SK-N-SH (cell line): Measurements from ENCODE around the gene AMDHD2. TPM values are rescaled to one million over a fixed set of nuclear protein-coding genes. Genes with fewer than 3 reads are reported as not detected.

Source experiments
- CTCF ChIA-PET: fragments of 300-600, 350-600 bp; formaldehyde crosslinking; extraction: SDS; loops from one replicate; lab custom pipeline; 2021; lab: Yijun Ruan, JAX
- POLR2A ChIA-PET: fragments of 350-600 bp; sonication (Branson Sonifier 250); formaldehyde crosslinking; extraction: SDS; loops from one replicate; lab custom pipeline; 2020; ENCODE audit warnings: antibody characterized with exemption, inconsistent platforms; lab: Yijun Ruan, JAX
- DNase-seq: peaks from one replicate; pipeline ENCODE4 v3.0.0; 2012
- H2AFZ ChIP-seq: fragments of 200-600 bp; sonication (generic); 2 replicates; pipeline ENCODE4 v1.8.1; 2016; ENCODE audit warnings: antibody characterized with exemption, mild to moderate bottlenecking, low read depth
- H3F3A ChIP-seq: fragments of 200-600 bp; sonication (generic); replicated peaks from 2 replicates; pipeline ENCODE3; 2016; ENCODE audit warnings: antibody characterized with exemption, mild to moderate bottlenecking; ENCODE audit not compliant: insufficient read depth
- H3K27ac ChIP-seq, 2 experiments: fragments of 200-500 bp in 1 of 2; fragments of 200-600 bp in 1 of 2; sonication (Bioruptor generic) in 1 of 2; sonication (generic), shearing (Covaris generic) in 1 of 2; 2 replicates each; pipeline versions ENCODE4 v1.5.1 to v1.6.1; 2014 to 2016; ENCODE audit warnings: low read depth in 2 of 2, inconsistent platforms in 1 of 2, low read length in 1 of 2, mild to moderate bottlenecking in 1 of 2, mixed read lengths in 1 of 2
- H3K27me3 ChIP-seq: fragments of 200-600 bp; sonication (generic), shearing (Covaris generic); 2 replicates; pipeline ENCODE4 v1.6.1; 2016; ENCODE audit warnings: mixed run types; ENCODE audit not compliant: insufficient read depth
- H3K36me3 ChIP-seq, 2 experiments: fragments of 200-500 bp in 1 of 2; fragments of 200-600 bp in 1 of 2; sonication (Bioruptor generic) in 1 of 2; sonication (generic) in 1 of 2; replicated peaks in 1 of 2; 2 replicates each; pipeline versions ENCODE3 to v1.5.1; 2014 to 2016; ENCODE audit warnings: low read length in 1 of 2, mild to moderate bottlenecking in 1 of 2; ENCODE audit not compliant: insufficient read depth in 2 of 2, control insufficient read depth in 1 of 2
- H3K4me1 ChIP-seq, 2 experiments: fragments of 200-500 bp in 1 of 2; fragments of 200-600 bp in 1 of 2; sonication (Bioruptor generic) in 1 of 2; sonication (generic), shearing (Covaris generic) in 1 of 2; 2 replicates each; pipeline versions ENCODE4 v1.5.1 to v1.6.1; 2014 to 2016; ENCODE audit warnings: low read depth in 1 of 2, low read length in 1 of 2, mixed run types in 1 of 2; ENCODE audit not compliant: insufficient read depth in 2 of 2, control insufficient read depth in 1 of 2
- H3K4me2 ChIP-seq: fragments of 200-600 bp; sonication (generic), shearing (Covaris generic); 2 replicates; pipeline ENCODE4 v1.6.1; 2017; ENCODE audit warnings: mixed run types
- H3K4me3 ChIP-seq, 2 experiments: fragments of 200-500 bp in 1 of 2; fragments of 200-600 bp in 1 of 2; sonication (Bioruptor generic) in 1 of 2; sonication (generic), shearing (Covaris generic) in 1 of 2; 2 replicates each; pipeline versions ENCODE4 v1.5.1 to v1.8.1; 2014 to 2016; ENCODE audit warnings: low read depth in 2 of 2, inconsistent platforms in 1 of 2, low read length in 1 of 2, mild to moderate bottlenecking in 1 of 2, mixed read lengths in 1 of 2, moderate library complexity in 1 of 2
- H3K79me2 ChIP-seq: fragments of 200-600 bp; sonication (generic); 2 replicates; pipeline ENCODE4 v1.8.1; 2017; ENCODE audit warnings: mild to moderate bottlenecking; ENCODE audit not compliant: insufficient read depth
- H3K9ac ChIP-seq: fragments of 200-600 bp; sonication (generic); 2 replicates; pipeline ENCODE4 v1.6.1; 2017; ENCODE audit warnings: mixed run types
- H3K9me2 ChIP-seq: fragments of 200-600 bp; sonication (generic); 2 replicates; pipeline ENCODE4 v1.6.1; 2017; ENCODE audit warnings: mixed run types
- H3K9me3 ChIP-seq: fragments of 200-600 bp; sonication (generic); 2 replicates; pipeline ENCODE4 v1.6.1; 2017; ENCODE audit warnings: mixed run types, mild to moderate bottlenecking, moderate library complexity
- H4K20me1 ChIP-seq: fragments of 200-600 bp; sonication (generic); 2 replicates; pipeline ENCODE4 v1.6.1; 2017; ENCODE audit warnings: mild to moderate bottlenecking, mixed run types; ENCODE audit not compliant: insufficient read depth
- ELF1 ChIP-seq: IDR thresholded peaks from 2 replicates; pipeline ENCODE4 v1.4.0; 2012
- EP300 ChIP-seq, 2 experiments: IDR thresholded peaks; 2 replicates each; pipeline versions ENCODE4 v1.4.0 to v1.6.1; 2012; ENCODE audit warnings: borderline replicate concordance in 1 of 2, low read depth in 1 of 2, low read length in 1 of 2
- EZH2phosphoT487 ChIP-seq: fragments of 200-600 bp; sonication (generic); IDR thresholded peaks from 2 replicates; pipeline ENCODE4 v1.6.1; 2017; ENCODE audit warnings: low read depth, mixed run types, mild to moderate bottlenecking, antibody characterized with exemption, moderate library complexity, borderline replicate concordance
- GABPA ChIP-seq: IDR thresholded peaks from 2 replicates; pipeline ENCODE4 v1.4.0; 2012; ENCODE audit warnings: low read depth, mild to moderate bottlenecking
- IRF3 ChIP-seq: fragments of 150-350 bp; IDR thresholded peaks from 2 replicates; pipeline ENCODE4 v1.6.1; 2016; ENCODE audit warnings: mild to moderate bottlenecking, low read depth, low read length
- MAX ChIP-seq: IDR thresholded peaks from 2 replicates; pipeline ENCODE4 v1.4.0; 2012; ENCODE audit warnings: low read depth
- MXI1 ChIP-seq: IDR thresholded peaks from 2 replicates; pipeline ENCODE4 v1.6.1; 2012; ENCODE audit warnings: mild to moderate bottlenecking, low read depth, low read length, improper control_type of control experiment
- NFIC ChIP-seq: IDR thresholded peaks from 2 replicates; pipeline ENCODE4 v1.4.0; 2012; ENCODE audit warnings: borderline replicate concordance
- NRF1 ChIP-seq: IDR thresholded peaks from 2 replicates; pipeline ENCODE4 v1.6.1; 2012; ENCODE audit warnings: low read depth, mild to moderate bottlenecking, low read length
- POLR2AphosphoS5 ChIP-seq: IDR thresholded peaks from 2 replicates; pipeline ENCODE4 v1.6.1; 2012; ENCODE audit warnings: low read depth, low read length
- RFX5 ChIP-seq: IDR thresholded peaks from 2 replicates; pipeline ENCODE4 v1.6.1; 2012; ENCODE audit warnings: mild to moderate bottlenecking, improper control_type of control experiment, low read length
- SIN3A ChIP-seq: IDR thresholded peaks from 2 replicates; pipeline ENCODE4 v1.6.1; 2012; ENCODE audit warnings: low read depth, mild to moderate bottlenecking, low read length, moderate library complexity, borderline replicate concordance
- TEAD4 ChIP-seq: IDR thresholded peaks from 2 replicates; pipeline ENCODE4 v1.4.0; 2012; ENCODE audit warnings: mild to moderate bottlenecking, borderline replicate concordance; ENCODE audit not compliant: insufficient read depth
- USF1 ChIP-seq: IDR thresholded peaks from 2 replicates; pipeline ENCODE4 v1.4.0; 2012; ENCODE audit warnings: low read depth, borderline replicate concordance
- WGBS: methylation state at CpG from one replicate; pipeline ENCODE4 v1.1.6; 2017; ENCODE audit warnings: low lambda C conversion rate; 5-methylcytosine and 5-hydroxymethylcytosine counted together
- polyA plus RNA-seq, 3 experiments: library from polyadenylated mRNA; depleted of rRNA; stranded (reverse); fragments of >200 nt; gene quantifications; 2 replicates each; pipeline ENCODE4 v1.2.3, GENCODE V29; 2012
- TF ChIP-seq, protein P1 (sequence below): IDR thresholded peaks from 2 replicates; pipeline ENCODE4; 2012
- TF ChIP-seq, protein P2 (sequence below): fragments of 150-350 bp; IDR thresholded peaks from 2 replicates; pipeline ENCODE4 v1.6.1; 2017; ENCODE audit warnings: antibody characterized with exemption, low read length, low read depth, borderline replicate concordance

AMDHD2 gene
- polyA plus RNA-seq, 1 of the 3 experiments (the other 2 are of a cell fraction): 38.1 TPM

DNA sequence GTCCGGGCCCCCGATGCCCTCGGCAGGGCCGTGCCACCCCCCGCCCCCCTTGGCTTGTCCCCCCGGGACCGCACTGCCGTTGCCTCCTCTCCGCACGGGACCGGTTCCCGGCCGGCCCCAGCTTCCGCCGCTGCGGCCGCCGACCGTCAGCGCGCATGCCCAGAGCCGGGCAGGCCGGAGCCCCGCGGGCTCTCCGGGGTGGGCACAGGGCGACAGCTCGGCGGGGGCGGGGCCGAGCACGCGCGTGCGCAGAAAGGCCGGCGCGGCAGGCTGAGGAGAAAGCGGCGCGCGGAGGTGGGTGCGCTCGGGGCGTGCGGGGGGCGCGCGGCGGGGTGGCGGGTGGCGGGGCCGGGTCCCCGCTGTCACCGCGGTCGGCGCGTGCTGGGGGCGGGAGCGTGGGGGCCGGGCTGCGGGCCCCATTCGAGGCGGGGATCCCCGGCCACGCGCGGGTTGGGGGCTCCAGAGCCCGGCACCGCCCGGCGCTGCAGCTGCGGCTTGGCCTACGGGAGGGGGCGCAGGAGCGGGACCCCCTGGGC lies 45.2 kb upstream of the AMDHD2 start, which contains the start of gene TBC1D24:
TBC1D24 (plus strand) TSS at position 251 of the 536 bp plus-strand sequence. CDS start 21,022 bp downstream, outside the sequence.
- Histone ChIP-seq H3K27ac (peak within 1 kb of the TSS; percentile 38 to 89; a peak in 3 of 4 replicates), H4K20me1 (no peaks in the 10 kb centered on the region), H2AFZ (peak within 1 kb of the TSS; percentile 82), H3K4me3 (peak within 1 kb of the TSS; percentile 79 to 89), H3K4me2 (peak within 1 kb of the TSS; percentile 100), H3K79me2 (peaks cover 18% of the 10 kb centered on the region), H3K9ac (peak within 1 kb of the TSS; percentile 65), H3K9me3 (no peaks in the 10 kb centered on the region), H3K4me1 (peaks cover 0 to 55% of the 10 kb centered on the region in 2 experiments; a peak in 3 of 4 replicates), H3K36me3 (no peaks in the 10 kb centered on the region), H3K27me3 (no peaks in the 10 kb centered on the region), H3K9me2 (no peaks in the 10 kb centered on the region), H3F3A (peaks cover 13% of the 10 kb centered on the region)
- POLR2A ChIA-PET: interaction anchor here (1.0 to 1.4 kb wide), 3 partner anchors 8 to 45 kb away, joined by 4 to 6 read pairs (median 5); no protein-coding TSS in a partner anchor
- TF ChIP-seq, protein P1, sequence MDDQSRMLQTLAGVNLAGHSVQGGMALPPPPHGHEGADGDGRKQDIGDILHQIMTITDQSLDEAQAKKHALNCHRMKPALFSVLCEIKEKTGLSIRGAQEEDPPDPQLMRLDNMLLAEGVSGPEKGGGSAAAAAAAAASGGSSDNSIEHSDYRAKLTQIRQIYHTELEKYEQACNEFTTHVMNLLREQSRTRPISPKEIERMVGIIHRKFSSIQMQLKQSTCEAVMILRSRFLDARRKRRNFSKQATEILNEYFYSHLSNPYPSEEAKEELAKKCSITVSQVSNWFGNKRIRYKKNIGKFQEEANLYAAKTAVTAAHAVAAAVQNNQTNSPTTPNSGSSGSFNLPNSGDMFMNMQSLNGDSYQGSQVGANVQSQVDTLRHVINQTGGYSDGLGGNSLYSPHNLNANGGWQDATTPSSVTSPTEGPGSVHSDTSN: no peak
- TF ChIP-seq TEAD4 (no peak), NFIC (no peak), RFX5 (no peak), SIN3A (no peak), POLR2AphosphoS5 (peak; percentile 37; the same call in 1 of the 2 replicates), EZH2phosphoT487 (no peak), ELF1 (no peak), EP300 (IDR thresholded peaks at IDR 0.05; ENCODE audit: borderline replicate concordance in 1 of 2, low read depth in 1 of 2, low read length in 1 of 2) (no peak), MAX (no peak), MXI1 (peak; percentile 57), USF1 (no peak), GABPA (no peak; the same call in 1 of the 2 replicates), NRF1 (peak; percentile 87), IRF3 (no peak)
- TF ChIP-seq, protein P2, sequence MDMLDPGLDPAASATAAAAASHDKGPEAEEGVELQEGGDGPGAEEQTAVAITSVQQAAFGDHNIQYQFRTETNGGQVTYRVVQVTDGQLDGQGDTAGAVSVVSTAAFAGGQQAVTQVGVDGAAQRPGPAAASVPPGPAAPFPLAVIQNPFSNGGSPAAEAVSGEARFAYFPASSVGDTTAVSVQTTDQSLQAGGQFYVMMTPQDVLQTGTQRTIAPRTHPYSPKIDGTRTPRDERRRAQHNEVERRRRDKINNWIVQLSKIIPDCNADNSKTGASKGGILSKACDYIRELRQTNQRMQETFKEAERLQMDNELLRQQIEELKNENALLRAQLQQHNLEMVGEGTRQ: no peak
- CTCF ChIA-PET: interaction anchor here (0.8 to 2.4 kb wide), 10 partner anchors 9 to 51 kb away, joined by 3 to 11 read pairs (median 4); partner anchors contain the start of gene TEDC2
- peak; percentile 100 for DNase-seq
- WGBS: 0% methylated on average over 7 of the region's 77 CpGs
